Central memory CD8-positive, alpha-beta T cell (primary cell): ENCODE measurements around the gene RNF144B.

ENCODE experiments used
- ATAC-seq: fragments of 150-1000 bp; cut with Tn5 transposase; replicated peaks from 2 replicates; pipeline ENCODE4 v1.10.0; 2022; ENCODE audit warnings: mild to moderate bottlenecking, moderate FRiP score, moderate number of reproducible peaks; ENCODE audit not compliant: poor library complexity, severe bottlenecking; ENCODE audit errors: extremely low read depth
- DNase-seq, 2 donors: peaks; one replicate each; pipeline ENCODE4 v3.0.0; 2021; ENCODE audit warnings: low spot score in 2 of 2
- H3K27ac Mint-ChIP-seq: one replicate; pipeline ENCODE4 v1.8.0; 2022; ENCODE audit warnings: low read depth, mild to moderate bottlenecking, moderate library complexity, mixed read lengths
- H3K27me3 Mint-ChIP-seq: one replicate; pipeline ENCODE4 v1.8.0; 2022; ENCODE audit warnings: mixed read lengths
- H3K36me3 Mint-ChIP-seq: one replicate; pipeline ENCODE4 v1.8.0; 2022; ENCODE audit warnings: mild to moderate bottlenecking, moderate library complexity, mixed read lengths; ENCODE audit not compliant: insufficient read depth
- H3K4me1 Mint-ChIP-seq: one replicate; pipeline ENCODE4 v1.8.0; 2022; ENCODE audit warnings: mixed read lengths
- H3K4me3 Mint-ChIP-seq: one replicate; pipeline ENCODE4 v1.8.0; 2022; ENCODE audit warnings: mild to moderate bottlenecking, moderate library complexity, mixed read lengths
- H3K9me3 Mint-ChIP-seq: one replicate; pipeline ENCODE4 v1.8.0; 2022; ENCODE audit warnings: mixed read lengths

Gene RNF144B

GRCh38 chr6:18489335-18489734, 102.2 kb downstream of the RNF144B start:
- Mint-ChIP-seq H3K36me3 (peaks cover 2% of the 10 kb centered on the region), H3K9me3 (no peaks in the 10 kb centered on the region), H3K4me3 (no peak overlapping the region), H3K4me1 (no peaks in the 10 kb centered on the region), H3K27ac (no peak overlapping the region), H3K27me3 (peaks cover 51% of the 10 kb centered on the region)
- no peak for ATAC-seq
- no peak for DNase-seq

DNA sequence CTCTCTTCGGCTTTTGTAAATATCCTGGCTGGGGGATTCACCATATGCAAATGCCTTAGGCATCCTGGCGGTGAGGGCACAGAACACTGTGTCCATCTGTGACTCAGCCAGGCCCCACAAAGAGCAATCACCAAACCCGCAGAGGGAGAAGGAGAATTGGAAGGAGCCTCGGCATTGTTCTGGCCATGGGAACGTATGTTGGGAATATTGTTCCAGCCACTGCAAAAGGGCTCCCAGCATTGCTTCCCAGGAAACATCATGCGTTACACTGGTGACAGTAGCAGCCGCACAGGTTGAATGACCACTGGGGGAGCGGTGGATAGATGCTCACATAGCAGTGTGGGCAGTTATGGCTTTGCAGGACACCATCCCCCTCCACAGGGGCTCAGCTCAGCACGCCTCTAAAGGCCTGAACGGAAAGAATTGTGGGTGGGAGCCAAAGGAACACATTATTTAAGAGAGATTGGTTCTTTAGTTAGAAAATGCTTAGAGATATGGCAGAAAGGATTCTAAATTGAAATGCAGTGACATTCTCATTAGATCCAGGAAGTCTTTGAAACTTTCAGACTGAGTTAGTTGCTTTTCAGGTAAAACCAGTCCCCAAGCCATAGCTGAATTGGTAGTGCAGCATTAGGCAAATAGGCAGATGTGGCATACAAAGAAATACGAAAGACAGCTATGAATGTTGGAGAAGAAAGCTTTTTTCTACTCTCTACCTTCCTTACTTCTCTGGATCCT, 104.3 kb downstream of the RNF144B start:
- no peak overlapping the region for H3K4me3 Mint-ChIP-seq
- DNase-seq (no peak), ATAC-seq (no peak)
- no peak overlapping the region for H3K27ac Mint-ChIP-seq
- peaks cover 32% of the 10 kb centered on the region for H3K27me3 Mint-ChIP-seq
- no peaks in the 10 kb centered on the region for H3K4me1 Mint-ChIP-seq
- H3K36me3 Mint-ChIP-seq, result peaks cover 2% of the 10 kb centered on the region
- H3K9me3 Mint-ChIP-seq, result no peaks in the 10 kb centered on the region

GRCh38 chr6:18492972-18493371, 105.8 kb downstream of the RNF144B start:
- Mint-ChIP-seq H3K4me3 (no peak overlapping the region), H3K27me3 (peaks cover 35% of the 10 kb centered on the region), H3K9me3 (no peaks in the 10 kb centered on the region), H3K36me3 (peaks cover 2% of the 10 kb centered on the region), H3K27ac (no peak overlapping the region), H3K4me1 (no peaks in the 10 kb centered on the region)
- DNase-seq (no peak), ATAC-seq (no peak)

GRCh38 chr6:18493382-18493891, 106.3 kb downstream of the RNF144B start:
- H3K4me3 Mint-ChIP-seq, result no peak overlapping the region
- H3K27ac Mint-ChIP-seq, result no peak overlapping the region
- no peaks in the 10 kb centered on the region for H3K4me1 Mint-ChIP-seq
- no peaks in the 10 kb centered on the region for H3K9me3 Mint-ChIP-seq
- H3K36me3 Mint-ChIP-seq, result peaks cover 2% of the 10 kb centered on the region
- H3K27me3 Mint-ChIP-seq, result peaks cover 31% of the 10 kb centered on the region
- DNase-seq, result no peak
- ATAC-seq, result no peak

- Mint-ChIP-seq H3K4me3 (no peak overlapping the region), H3K36me3 (peaks cover 2% of the 10 kb centered on the region), H3K4me1 (no peaks in the 10 kb centered on the region), H3K9me3 (no peaks in the 10 kb centered on the region), H3K27ac (no peak overlapping the region), H3K27me3 (peaks cover 29% of the 10 kb centered on the region)
- no peak for ATAC-seq
- DNase-seq, result no peak
Observed at GRCh38 chr6:18493925-18494324, 106.8 kb downstream of the RNF144B start.

GRCh38 chr6:18495236-18495635, 108.1 kb downstream of the RNF144B start:
- Mint-ChIP-seq H3K36me3 (peaks cover 2% of the 10 kb centered on the region), H3K27ac (no peak overlapping the region), H3K4me3 (no peak overlapping the region), H3K4me1 (no peaks in the 10 kb centered on the region), H3K9me3 (no peaks in the 10 kb centered on the region), H3K27me3 (peaks cover 24% of the 10 kb centered on the region)
- DNase-seq (no peak), ATAC-seq (no peak)

DNA sequence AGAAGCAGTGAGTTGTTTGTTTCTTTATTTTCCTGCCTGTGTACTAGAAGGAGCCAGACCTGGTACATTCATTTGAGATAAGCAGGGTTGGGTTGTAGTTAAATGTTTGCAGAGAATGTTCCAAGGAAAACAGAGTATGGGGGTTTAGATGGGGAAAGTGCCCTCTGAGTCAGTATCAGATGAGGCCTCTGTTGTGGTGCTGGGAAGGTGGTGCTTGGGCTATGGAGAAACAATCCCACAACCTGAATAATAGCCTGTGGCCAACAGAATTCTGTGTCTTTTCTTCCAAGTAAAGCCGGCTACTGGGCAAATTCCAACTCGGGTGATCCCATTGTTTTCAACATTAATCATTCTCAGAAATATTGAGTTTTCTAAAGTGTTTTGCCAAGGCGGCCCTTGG, 109.3 kb downstream of the RNF144B start:
- peaks cover 24% of the 10 kb centered on the region for H3K27me3 Mint-ChIP-seq
- no peak overlapping the region for H3K4me3 Mint-ChIP-seq
- peaks cover 2% of the 10 kb centered on the region for H3K36me3 Mint-ChIP-seq
- no peak overlapping the region for H3K27ac Mint-ChIP-seq
- DNase-seq (no peak), ATAC-seq (no peak)
- no peaks in the 10 kb centered on the region for H3K4me1 Mint-ChIP-seq
- H3K9me3 Mint-ChIP-seq, result no peaks in the 10 kb centered on the region

GRCh38 chr6:18497006-18497405, 109.9 kb downstream of the RNF144B start:
- H3K27ac Mint-ChIP-seq, result no peak overlapping the region
- no peak overlapping the region for H3K4me3 Mint-ChIP-seq
- no peak for DNase-seq
- no peaks in the 10 kb centered on the region for H3K4me1 Mint-ChIP-seq
- ATAC-seq, result no peak
- no peaks in the 10 kb centered on the region for H3K9me3 Mint-ChIP-seq
- peaks cover 24% of the 10 kb centered on the region for H3K27me3 Mint-ChIP-seq
- H3K36me3 Mint-ChIP-seq, result peaks cover 2% of the 10 kb centered on the region

DNA sequence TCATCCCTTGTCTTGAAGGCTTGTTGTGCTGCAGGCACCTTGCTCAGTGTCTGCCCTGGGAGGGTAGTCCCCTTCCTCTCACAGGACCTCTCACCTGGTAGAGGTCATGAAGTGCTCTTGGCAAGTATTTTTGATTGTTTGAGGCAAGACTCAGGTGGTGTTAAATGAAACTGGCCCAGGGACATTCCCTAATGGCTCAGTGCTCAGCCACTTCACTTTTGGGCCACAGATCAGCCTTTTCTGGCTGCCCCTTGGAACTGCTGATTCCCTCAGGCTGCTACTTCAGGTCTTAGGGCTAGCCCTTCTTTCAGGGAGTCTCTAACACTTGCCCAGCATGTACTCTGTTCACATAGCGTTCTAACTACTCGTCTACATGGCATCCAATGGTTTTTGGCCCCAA, 111.3 kb downstream of the RNF144B start:
- peaks cover 24% of the 10 kb centered on the region for H3K27me3 Mint-ChIP-seq
- H3K4me1 Mint-ChIP-seq, result no peaks in the 10 kb centered on the region
- no peak overlapping the region for H3K4me3 Mint-ChIP-seq
- H3K27ac Mint-ChIP-seq, result no peak overlapping the region
- H3K9me3 Mint-ChIP-seq, result no peaks in the 10 kb centered on the region
- DNase-seq (no peak), ATAC-seq (no peak)
- H3K36me3 Mint-ChIP-seq, result peaks cover 2% of the 10 kb centered on the region

DNA sequence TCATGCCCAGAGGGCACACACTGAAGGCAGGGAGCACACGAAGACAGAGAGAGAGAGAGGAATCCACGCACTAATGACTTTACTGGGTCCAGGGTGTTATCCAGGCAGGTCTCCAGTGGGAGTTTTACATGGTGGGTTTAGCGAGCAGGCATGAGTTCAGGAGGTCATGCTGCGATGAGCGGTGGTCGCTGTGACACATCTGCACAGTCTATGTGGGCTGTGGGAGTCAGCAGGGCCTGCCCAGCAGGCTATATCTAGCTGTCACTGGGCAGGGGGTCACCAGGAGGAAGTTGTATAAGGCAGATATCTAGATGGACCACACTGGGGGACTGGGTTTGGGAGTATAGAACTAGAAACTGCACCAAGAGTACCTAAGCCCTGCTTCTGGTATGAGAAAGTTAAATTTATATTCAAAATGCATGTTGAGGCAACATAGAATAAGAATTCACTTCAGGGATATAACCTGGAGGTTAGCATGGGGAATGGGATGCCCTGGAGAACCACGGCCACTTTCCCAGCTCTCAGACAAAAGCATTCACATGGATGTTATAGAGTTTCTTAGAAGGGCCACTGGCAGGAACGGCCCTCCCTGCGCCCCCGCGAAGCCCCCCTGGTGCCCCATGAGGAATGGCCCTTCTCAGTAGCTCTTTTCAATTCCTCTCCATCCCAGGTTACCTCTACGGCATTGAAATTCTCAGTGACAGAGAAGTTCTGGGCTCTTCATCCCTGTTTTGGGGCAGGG, 113.9 kb downstream of the RNF144B start:
- Mint-ChIP-seq H3K27me3 (peaks cover 35% of the 10 kb centered on the region), H3K36me3 (no peaks in the 10 kb centered on the region), H3K4me1 (peaks cover 5% of the 10 kb centered on the region), H3K27ac (no peak overlapping the region), H3K9me3 (no peaks in the 10 kb centered on the region), H3K4me3 (no peak overlapping the region)
- no peak for ATAC-seq
- no peak for DNase-seq

DNA sequence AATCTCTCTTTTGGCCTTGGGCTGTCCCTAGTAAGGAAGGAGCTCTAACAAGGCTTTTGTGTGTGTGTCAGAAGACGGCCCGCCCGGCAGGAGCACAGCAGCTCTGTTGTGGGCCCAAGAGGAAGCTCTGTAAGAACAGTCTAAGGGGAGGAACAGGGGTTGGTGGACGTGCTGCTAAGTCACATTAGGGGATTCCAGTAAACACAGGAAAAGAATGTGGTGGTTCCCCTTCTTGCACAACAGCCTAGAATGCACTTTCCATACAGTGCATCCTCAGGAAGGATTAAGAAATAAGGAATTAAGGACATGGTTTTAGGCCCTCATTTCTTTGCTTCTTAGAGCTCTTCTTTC, 114.5 kb downstream of the RNF144B start:
- H3K4me3 Mint-ChIP-seq, result no peak overlapping the region
- ATAC-seq, result no peak

DNA sequence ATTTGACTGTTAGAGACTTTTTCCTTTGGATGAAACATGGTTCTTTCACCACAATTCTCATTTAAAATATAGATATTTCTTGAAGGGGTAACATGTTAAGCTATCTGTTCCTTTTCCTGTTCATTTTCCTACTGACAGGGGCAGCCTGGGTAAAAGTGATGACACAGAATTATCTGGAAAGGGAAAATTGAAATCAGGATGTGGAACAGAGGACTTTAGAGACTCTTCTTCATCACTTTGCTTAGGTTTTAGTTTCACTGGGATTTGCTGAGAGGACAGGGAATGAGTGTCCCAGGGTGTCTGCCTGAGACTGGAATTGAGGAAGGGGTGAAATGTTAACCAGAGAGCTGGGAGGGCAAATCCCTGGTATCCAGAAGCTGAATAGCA, 116.0 kb downstream of the RNF144B start:
- peaks cover 5% of the 10 kb centered on the region for H3K4me1 Mint-ChIP-seq
- ATAC-seq (no peak), DNase-seq (no peak)
- H3K27ac Mint-ChIP-seq, result no peak overlapping the region
- H3K36me3 Mint-ChIP-seq, result no peaks in the 10 kb centered on the region
- peaks cover 29% of the 10 kb centered on the region for H3K27me3 Mint-ChIP-seq
- no peak overlapping the region for H3K4me3 Mint-ChIP-seq
- no peaks in the 10 kb centered on the region for H3K9me3 Mint-ChIP-seq

More for the DNA sequence above, 114.5 kb downstream of the RNF144B start:
- H3K36me3 Mint-ChIP-seq, result no peaks in the 10 kb centered on the region
- H3K4me1 Mint-ChIP-seq, result peaks cover 5% of the 10 kb centered on the region
- H3K9me3 Mint-ChIP-seq, result no peaks in the 10 kb centered on the region
- peaks cover 35% of the 10 kb centered on the region for H3K27me3 Mint-ChIP-seq
- no peak for DNase-seq
- no peak overlapping the region for H3K27ac Mint-ChIP-seq

GRCh38 chr6:18503593-18504231, 116.6 kb downstream of the RNF144B start:
- no peak overlapping the region for H3K4me3 Mint-ChIP-seq
- ATAC-seq, result no peak

More at GRCh38 chr6:18503593-18504231, 116.6 kb downstream of the RNF144B start:
- DNase-seq, result no peak
- Mint-ChIP-seq H3K36me3 (no peaks in the 10 kb centered on the region), H3K4me1 (peaks cover 5% of the 10 kb centered on the region), H3K27ac (no peak overlapping the region), H3K27me3 (peaks cover 29% of the 10 kb centered on the region), H3K9me3 (no peaks in the 10 kb centered on the region)
